Memory B cell (primary cell): ENCODE measurements around the gene ULK3.

Experiments used
- ATAC-seq: fragments of 150-1000 bp; cut with Tn5 transposase; 2 replicates; pipeline ENCODE4 v1.10.0; 2021; ENCODE audit warnings: low read depth, mild to moderate bottlenecking, moderate library complexity
- DNase-seq, 2 donors: peaks; one replicate each; pipeline ENCODE4 v3.0.0; 2022; ENCODE audit warnings: low spot score in 2 of 2
- H3K27ac Mint-ChIP-seq: one replicate; pipeline ENCODE4 v1.8.0; 2022; ENCODE audit warnings: mild to moderate bottlenecking, moderate library complexity, mixed read lengths
- H3K27me3 Mint-ChIP-seq: one replicate; pipeline ENCODE4 v1.8.0; 2022; ENCODE audit warnings: mixed read lengths
- H3K36me3 Mint-ChIP-seq: one replicate; pipeline ENCODE4 v1.8.0; 2022; ENCODE audit warnings: mild to moderate bottlenecking, mixed read lengths
- H3K4me1 Mint-ChIP-seq: one replicate; pipeline ENCODE4 v1.8.0; 2022; ENCODE audit warnings: mixed read lengths
- H3K4me3 Mint-ChIP-seq: one replicate; pipeline ENCODE4 v1.8.0; 2022; ENCODE audit warnings: mild to moderate bottlenecking, moderate library complexity, mixed read lengths
- H3K9me3 Mint-ChIP-seq: one replicate; pipeline ENCODE4 v1.8.0; 2022; ENCODE audit warnings: mixed read lengths

Gene ULK3

DNA sequence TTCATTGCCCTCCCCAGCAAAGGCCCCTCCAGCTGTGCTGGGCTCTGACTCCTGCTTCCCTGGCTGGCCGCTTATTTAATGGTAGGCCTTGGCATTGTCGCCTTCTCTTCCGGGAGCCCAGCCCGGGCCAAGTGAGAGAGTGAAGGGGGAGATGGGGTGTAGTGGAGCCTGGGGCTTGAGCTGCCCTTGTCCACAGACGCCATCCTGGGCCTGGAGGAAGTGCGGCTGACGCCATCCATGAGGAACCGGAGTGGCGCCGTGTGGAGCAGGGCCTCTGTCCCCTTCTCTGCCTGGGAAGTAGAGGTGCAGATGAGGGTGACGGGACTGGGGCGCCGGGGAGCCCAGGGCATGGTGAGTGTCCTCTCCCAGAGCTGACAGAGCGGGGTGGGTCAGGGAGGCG, 27.0 kb downstream of the ULK3 start:
- Mint-ChIP-seq H3K36me3 (no peaks in the 10 kb centered on the region), H3K27ac (no peak overlapping the region), H3K27me3 (peaks cover 5% of the 10 kb centered on the region), H3K9me3 (no peaks in the 10 kb centered on the region), H3K4me1 (peaks cover 42% of the 10 kb centered on the region), H3K4me3 (no peak overlapping the region)
- ATAC-seq (no peak), DNase-seq (no peak)

DNA sequence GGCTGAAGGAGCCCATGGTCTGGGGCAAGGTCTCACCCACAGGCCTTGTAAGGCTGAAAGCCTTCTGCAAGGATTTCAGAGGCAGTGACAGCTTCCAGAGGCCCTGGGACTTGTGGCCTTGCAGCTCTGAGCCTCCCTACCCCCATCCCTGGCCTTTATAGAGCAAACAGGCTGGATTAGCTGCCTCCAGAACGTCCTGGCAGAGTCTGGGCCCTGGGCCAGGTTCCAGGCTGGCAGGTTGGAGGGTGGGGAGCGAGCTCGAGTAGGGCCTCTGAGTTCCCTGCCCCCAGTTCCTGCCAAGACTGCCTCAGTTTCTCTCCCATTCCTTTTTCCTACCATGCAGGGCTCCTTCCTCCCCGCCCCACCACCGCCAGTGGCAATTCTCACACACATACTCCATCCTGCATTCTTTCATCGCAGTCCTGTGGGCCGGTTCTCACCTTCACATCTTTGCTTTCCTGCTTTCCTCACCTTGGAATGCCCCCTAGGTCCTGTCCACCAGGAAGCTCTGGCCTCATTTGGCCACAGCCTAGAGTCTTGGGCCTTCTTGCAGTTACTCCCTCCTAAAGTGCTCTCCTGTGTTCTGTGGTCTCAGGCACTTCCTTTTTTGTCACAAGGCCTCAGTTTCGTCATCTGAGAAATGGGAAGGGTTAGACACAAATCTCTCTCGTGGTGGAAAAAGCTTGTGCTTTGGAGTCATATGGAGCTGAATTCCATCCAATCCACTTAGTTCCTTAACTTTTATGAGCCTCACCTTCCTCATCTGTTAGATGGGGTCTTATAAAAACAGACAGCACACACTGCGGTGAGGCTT, 27.6 kb downstream of the ULK3 start:
- Mint-ChIP-seq H3K4me3 (no peak overlapping the region), H3K27ac (peak overlapping the region; percentile 25), H3K4me1 (peaks cover 36% of the 10 kb centered on the region), H3K9me3 (no peaks in the 10 kb centered on the region), H3K27me3 (peaks cover 5% of the 10 kb centered on the region), H3K36me3 (no peaks in the 10 kb centered on the region)
- DNase-seq (no peak), ATAC-seq (no peak)

DNA sequence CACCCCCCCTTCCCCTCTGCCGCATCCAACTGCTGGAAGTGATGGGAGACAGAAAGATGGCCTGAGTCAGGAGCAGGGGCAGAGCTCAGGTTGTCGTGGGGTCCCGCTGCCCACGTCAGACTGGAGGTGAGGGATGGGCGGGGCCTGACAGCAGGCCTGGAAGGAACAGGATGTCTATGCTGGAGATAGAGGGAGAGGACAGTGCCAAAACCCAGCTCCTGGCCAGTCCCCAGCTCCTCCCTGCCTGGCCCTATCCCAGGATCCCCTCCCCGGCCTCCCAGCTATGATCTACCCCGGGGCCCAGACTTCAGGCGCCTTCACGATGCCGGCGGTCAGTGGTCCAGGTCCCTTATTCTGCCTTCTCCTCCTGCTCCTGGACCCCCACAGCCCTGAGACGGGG, 30.4 kb downstream of the ULK3 start, which contains the start of gene LMAN1L:
Gene LMAN1L, plus strand, starts transcription at position 303 of the 400 bp plus-strand sequence. Its CDS starts 20 bp downstream, at position 323.
- H3K9me3 Mint-ChIP-seq = no peaks in the 10 kb centered on the region
- DNase-seq (no peak), ATAC-seq (no peak)
- H3K4me1 Mint-ChIP-seq = peaks cover 31% of the 10 kb centered on the region
- H3K27me3 Mint-ChIP-seq = peaks cover 4% of the 10 kb centered on the region
- H3K36me3 Mint-ChIP-seq = no peaks in the 10 kb centered on the region
- H3K27ac Mint-ChIP-seq = no peak within 1 kb of the TSS
- H3K4me3 Mint-ChIP-seq = no peak within 1 kb of the TSS

DNA sequence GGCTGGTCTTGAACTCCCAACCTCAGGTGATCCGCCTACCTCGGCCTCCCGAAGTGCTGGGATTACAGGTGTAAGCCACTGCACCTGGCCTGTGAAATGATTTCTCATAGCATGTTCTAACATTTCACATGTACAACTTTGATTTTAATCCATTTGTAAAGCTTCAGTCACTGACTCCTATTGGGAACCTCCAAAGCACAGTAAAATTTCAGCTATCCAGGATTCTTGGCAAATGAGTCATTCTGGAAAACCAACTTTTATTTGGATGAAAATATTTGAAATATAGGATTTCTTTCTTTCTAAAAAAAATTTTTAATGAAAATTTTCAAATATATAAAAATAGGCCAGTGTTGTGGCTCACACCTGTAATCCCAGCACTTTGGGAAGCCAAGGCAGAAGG, 33.0 kb downstream of the ULK3 start:
- no peaks in the 10 kb centered on the region for H3K36me3 Mint-ChIP-seq
- H3K27ac Mint-ChIP-seq = no peak overlapping the region
- peaks cover 2% of the 10 kb centered on the region for H3K27me3 Mint-ChIP-seq
- ATAC-seq (no peak), DNase-seq (no peak)
- H3K4me1 Mint-ChIP-seq = peaks cover 26% of the 10 kb centered on the region
- H3K9me3 Mint-ChIP-seq = no peaks in the 10 kb centered on the region
- no peak overlapping the region for H3K4me3 Mint-ChIP-seq

DNA sequence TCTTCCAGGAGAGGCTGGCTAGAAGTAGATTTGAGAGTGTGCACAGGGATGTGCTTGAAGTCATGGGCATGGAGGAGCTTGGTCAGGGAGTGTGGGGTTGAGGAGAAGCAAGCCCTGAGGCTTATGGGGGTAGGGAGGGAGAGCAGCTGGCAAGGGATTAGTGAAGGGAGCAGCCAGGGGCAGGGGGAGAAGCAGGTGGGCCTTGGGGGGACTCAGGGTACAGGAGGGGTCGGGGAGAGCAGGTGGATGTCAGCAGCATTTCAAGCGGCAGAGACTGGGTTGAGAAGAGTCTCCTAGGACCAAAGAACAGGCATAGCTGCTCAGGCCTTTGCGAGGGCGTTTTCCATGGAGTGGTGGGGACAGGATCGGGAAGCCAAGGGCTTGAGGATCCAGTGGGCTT, 33.7 kb downstream of the ULK3 start:
- Mint-ChIP-seq H3K36me3 (peaks cover 4% of the 10 kb centered on the region), H3K27me3 (peaks cover 2% of the 10 kb centered on the region), H3K4me3 (no peak overlapping the region), H3K27ac (peak overlapping the region; percentile 43), H3K9me3 (no peaks in the 10 kb centered on the region), H3K4me1 (peaks cover 30% of the 10 kb centered on the region)
- ATAC-seq = no peak
- DNase-seq = no peak

DNA sequence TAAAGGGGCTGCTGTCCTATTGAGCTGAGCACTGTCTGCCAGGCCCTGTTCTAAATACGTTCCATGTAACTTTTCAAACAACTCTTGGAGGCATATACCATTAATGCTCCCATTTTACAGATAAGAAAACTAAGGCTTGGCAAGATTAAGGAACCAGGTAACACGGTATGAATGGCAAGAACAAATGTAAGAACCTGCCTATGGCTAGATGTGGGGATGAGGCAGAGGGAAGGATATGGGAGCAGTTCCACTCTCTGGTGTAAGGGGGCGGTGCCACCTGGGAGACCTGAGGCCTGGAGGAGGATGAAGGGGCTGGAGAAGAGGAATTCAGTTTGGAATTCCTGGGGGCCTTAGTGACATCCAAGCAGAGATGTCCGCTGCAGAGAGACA, 34.1 kb downstream of the ULK3 start:
- ATAC-seq (no peak), DNase-seq (no peak)
- Mint-ChIP-seq H3K36me3 (peaks cover 7% of the 10 kb centered on the region), H3K4me3 (no peak overlapping the region), H3K4me1 (peaks cover 33% of the 10 kb centered on the region), H3K9me3 (no peaks in the 10 kb centered on the region), H3K27me3 (peaks cover 2% of the 10 kb centered on the region), H3K27ac (peak overlapping the region; percentile 43)

DNA sequence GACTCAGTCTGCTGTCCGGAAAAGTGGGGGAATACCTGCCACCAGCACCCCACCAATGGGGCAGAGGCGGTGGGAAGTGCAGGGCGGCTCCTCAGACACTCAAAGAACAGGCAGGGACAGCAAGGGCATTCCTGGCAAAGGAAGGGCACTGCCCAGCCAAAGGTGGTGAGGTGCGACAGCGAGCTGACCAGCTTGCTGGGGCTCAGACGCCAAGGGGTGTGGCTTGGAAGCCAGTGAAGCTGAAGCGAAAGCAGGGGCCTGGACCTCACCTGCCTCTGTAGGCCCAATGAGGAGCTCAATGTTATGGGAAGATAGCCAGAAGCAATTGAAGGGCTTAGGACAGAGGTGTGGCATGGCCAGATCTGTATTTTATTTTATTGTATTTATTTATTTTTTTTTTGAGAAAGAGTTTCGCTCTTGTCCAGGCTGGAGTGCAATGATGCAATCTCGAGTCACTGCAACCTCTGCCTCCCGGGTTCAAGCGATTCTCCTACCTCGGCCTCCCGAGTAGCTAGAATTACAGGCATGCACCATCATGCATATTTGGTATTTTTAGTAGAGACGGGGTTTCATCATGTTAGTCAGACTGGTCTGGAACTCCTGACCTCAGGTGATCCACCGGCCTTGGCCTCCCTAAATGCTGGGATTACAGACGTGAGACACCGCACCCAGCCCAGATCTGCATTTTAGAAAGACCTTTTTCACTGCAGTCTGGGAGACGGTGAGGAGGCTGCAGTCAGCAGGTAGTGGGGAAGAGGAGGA, 34.7 kb downstream of the ULK3 start:
- no peak overlapping the region for H3K4me3 Mint-ChIP-seq
- ATAC-seq (no peak), DNase-seq (no peak)
- H3K36me3 Mint-ChIP-seq = peaks cover 7% of the 10 kb centered on the region
- H3K27me3 Mint-ChIP-seq = peaks cover 2% of the 10 kb centered on the region
- peak overlapping the region; percentile 70 for H3K27ac Mint-ChIP-seq
- peaks cover 30% of the 10 kb centered on the region for H3K4me1 Mint-ChIP-seq
- H3K9me3 Mint-ChIP-seq = no peaks in the 10 kb centered on the region

DNA sequence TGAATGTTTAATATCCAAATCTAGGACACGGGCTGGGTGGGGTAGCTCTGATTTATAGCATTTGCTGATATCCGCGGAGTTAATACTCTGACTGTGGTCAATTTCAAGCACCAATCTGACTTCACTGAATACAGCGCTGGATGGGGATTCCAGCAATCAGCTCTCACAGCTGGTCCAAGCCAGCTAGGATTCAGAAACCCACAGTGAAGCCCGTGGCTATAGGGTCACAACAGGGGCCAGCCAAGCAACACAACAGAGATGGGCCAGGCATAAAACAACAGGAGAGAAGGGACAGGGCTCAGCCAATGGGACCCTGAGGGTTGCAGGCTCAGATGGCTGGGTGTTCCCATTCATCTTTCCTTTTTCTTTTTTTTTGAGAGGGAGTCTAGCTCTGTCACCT, 35.7 kb downstream of the ULK3 start:
- ATAC-seq (no peak), DNase-seq (no peak)
- Mint-ChIP-seq H3K4me3 (no peak overlapping the region), H3K27me3 (no peaks in the 10 kb centered on the region), H3K9me3 (no peaks in the 10 kb centered on the region), H3K27ac (peak overlapping the region; percentile 70), H3K36me3 (peaks cover 7% of the 10 kb centered on the region), H3K4me1 (peaks cover 28% of the 10 kb centered on the region)

DNA sequence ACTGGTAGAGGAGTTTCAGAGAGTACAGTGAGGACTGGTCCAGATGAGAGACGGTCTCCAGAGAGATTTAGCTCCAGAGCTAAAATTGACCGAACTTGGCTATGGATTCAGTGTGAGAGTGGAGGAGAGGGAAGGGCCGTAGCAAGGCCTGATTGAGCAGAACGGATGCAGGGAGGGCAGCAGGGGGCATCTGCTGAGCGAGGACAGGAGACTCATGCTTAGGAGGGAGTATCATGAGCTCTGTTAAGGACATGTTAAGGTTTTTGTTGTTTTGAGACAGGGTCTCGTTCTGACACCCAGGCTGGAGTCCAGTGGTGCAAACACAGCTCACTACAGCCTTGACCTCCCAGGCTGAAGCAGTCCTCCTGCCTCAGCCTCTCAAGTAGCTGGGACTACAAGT, 38.0 kb downstream of the ULK3 start:
- Mint-ChIP-seq H3K27ac (peak overlapping the region; percentile 67), H3K27me3 (no peaks in the 10 kb centered on the region), H3K4me1 (peaks cover 31% of the 10 kb centered on the region), H3K9me3 (no peaks in the 10 kb centered on the region), H3K36me3 (peaks cover 15% of the 10 kb centered on the region), H3K4me3 (no peak overlapping the region)
- DNase-seq (no peak), ATAC-seq (no peak)

DNA sequence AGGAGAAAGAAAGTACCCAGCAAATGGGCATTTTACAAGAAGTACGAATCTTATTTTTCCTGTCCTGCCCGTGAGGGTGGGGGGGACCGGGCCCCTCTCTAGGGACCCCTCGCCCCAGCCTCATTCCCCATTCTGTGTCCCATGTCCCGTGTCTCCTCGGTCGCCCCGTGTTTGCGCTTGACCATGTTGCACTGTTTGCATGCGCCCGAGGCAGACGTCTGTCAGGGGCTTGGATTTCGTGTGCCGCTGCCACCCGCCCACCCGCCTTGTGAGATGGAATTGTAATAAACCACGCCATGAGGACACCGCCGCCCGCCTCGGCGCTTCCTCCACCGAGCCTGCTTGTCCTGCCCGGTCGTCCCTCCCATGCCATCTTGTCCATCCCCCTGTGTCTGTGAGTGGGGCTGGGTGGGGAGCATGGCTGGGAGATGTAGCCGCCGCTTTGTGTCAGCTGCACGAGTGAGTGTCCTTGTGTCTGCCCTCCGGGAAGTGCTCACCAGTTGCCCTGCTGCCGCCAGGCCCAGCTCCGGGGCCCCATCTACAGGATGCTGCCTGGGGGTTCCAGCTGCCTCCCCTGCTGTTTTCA, 40.0 kb downstream of the ULK3 start:
- DNase-seq (no peak), ATAC-seq (no peak)
- Mint-ChIP-seq H3K9me3 (no peaks in the 10 kb centered on the region), H3K4me3 (no peak overlapping the region), H3K27me3 (no peaks in the 10 kb centered on the region), H3K36me3 (peaks cover 19% of the 10 kb centered on the region), H3K27ac (no peak overlapping the region), H3K4me1 (peaks cover 37% of the 10 kb centered on the region)

DNA sequence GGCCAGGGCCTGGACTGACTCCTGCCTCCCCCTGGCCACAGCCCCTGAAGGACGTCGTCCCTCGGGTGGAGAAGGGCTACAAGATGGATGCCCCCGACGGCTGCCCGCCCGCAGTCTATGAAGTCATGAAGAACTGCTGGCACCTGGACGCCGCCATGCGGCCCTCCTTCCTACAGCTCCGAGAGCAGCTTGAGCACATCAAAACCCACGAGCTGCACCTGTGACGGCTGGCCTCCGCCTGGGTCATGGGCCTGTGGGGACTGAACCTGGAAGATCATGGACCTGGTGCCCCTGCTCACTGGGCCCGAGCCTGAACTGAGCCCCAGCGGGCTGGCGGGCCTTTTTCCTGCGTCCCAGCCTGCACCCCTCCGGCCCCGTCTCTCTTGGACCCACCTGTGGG, 40.7 kb downstream of the ULK3 start:
- Mint-ChIP-seq H3K27me3 (no peaks in the 10 kb centered on the region), H3K4me1 (peaks cover 40% of the 10 kb centered on the region), H3K27ac (no peak overlapping the region), H3K9me3 (no peaks in the 10 kb centered on the region), H3K4me3 (no peak overlapping the region), H3K36me3 (peaks cover 21% of the 10 kb centered on the region)
- ATAC-seq = no peak
- DNase-seq = no peak

DNA sequence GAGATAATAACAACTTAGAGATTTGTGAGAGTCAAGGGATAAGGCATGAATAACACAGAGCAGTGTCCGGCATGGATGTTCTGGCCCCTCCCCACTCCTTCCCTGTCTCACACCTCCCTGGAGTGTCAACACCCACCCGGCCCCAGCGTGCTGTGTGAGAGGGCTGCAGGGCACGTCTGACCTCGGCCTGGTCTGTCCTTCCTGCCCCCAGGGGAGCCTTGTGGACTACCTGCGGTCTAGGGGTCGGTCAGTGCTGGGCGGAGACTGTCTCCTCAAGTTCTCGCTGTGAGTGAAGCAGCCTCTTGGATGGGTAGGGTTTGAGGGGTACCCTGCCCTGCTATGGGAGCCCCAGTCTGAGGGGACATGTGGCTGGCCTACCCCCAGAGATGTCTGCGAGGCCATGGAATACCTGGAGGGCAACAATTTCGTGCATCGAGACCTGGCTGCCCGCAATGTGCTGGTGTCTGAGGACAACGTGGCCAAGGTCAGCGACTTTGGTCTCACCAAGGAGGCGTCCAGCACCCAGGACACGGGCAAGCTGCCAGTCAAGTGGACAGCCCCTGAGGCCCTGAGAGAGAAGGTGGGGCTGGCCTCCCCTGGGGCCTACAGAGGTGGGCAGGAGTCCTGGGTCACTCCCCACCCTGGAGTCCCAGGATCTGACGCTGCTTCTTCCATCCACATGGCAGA, 41.5 kb downstream of the ULK3 start:
- Mint-ChIP-seq H3K27me3 (no peaks in the 10 kb centered on the region), H3K4me1 (peaks cover 37% of the 10 kb centered on the region), H3K36me3 (peaks cover 22% of the 10 kb centered on the region), H3K27ac (no peak overlapping the region), H3K9me3 (no peaks in the 10 kb centered on the region), H3K4me3 (no peak overlapping the region)
- DNase-seq (no peak), ATAC-seq (no peak)

DNA sequence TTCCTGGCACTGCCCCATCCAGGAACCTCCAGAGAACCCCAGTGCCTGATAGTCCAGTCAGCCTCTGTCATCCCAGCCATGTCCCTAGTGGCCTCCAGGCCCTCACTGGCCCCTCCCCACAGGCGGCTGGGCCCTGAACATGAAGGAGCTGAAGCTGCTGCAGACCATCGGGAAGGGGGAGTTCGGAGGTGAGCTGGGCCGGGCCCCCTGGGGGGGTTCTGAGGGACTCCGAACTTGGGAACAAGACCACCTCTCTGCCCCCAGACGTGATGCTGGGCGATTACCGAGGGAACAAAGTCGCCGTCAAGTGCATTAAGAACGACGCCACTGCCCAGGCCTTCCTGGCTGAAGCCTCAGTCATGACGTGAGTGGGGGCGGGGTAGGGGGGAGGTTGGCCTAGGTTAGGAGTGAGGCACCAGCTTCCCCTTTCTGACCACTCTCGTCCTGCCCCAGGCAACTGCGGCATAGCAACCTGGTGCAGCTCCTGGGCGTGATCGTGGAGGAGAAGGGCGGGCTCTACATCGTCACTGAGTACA, 42.3 kb downstream of the ULK3 start:
- H3K9me3 Mint-ChIP-seq = no peaks in the 10 kb centered on the region
- peaks cover 27% of the 10 kb centered on the region for H3K36me3 Mint-ChIP-seq
- no peak for ATAC-seq
- peaks cover 41% of the 10 kb centered on the region for H3K4me1 Mint-ChIP-seq
- no peak overlapping the region for H3K4me3 Mint-ChIP-seq
- H3K27me3 Mint-ChIP-seq = no peaks in the 10 kb centered on the region
- H3K27ac Mint-ChIP-seq = peak overlapping the region; percentile 97
- DNase-seq = no peak
